ENCODE data around the gene FXYD5.

FXYD5 gene

GRCh38 chr19:35214766-35215422 is 60.4 kb downstream of the FXYD5 start:
- DNase-seq (ENCODE audit: low spot score) = no peak

GRCh38 chr19:35216016-35216832 is 61.7 kb downstream of the FXYD5 start:
- DNase-seq (ENCODE audit: low spot score) = no peak

GRCh38 chr19:35216833-35217648 is 62.5 kb downstream of the FXYD5 start:
- peak; percentile 47 for DNase-seq (ENCODE audit: low spot score)

GRCh38 chr19:35217649-35217990 is 63.1 kb downstream of the FXYD5 start:
- no peak for DNase-seq (ENCODE audit: low spot score)

- DNase-seq (ENCODE audit: low spot score) = no peak
These were observed 64.5 kb downstream of the FXYD5 start for GRCh38 chr19:35219008-35219407.
